Measurements from ENCODE around the gene PPP2R3B.

GRCh38 chrX:391717-392574, 5.2 kb upstream of the PPP2R3B start:
- TF ChIP-seq MYC (IDR thresholded peaks at IDR 0.05; ENCODE audit: low read depth, low read length) (no peak), POLR2A (IDR thresholded peaks at IDR 0.05; ENCODE audit: extremely low read depth, insufficient read length) (no peak)
- TF ChIP-seq, protein P1, sequence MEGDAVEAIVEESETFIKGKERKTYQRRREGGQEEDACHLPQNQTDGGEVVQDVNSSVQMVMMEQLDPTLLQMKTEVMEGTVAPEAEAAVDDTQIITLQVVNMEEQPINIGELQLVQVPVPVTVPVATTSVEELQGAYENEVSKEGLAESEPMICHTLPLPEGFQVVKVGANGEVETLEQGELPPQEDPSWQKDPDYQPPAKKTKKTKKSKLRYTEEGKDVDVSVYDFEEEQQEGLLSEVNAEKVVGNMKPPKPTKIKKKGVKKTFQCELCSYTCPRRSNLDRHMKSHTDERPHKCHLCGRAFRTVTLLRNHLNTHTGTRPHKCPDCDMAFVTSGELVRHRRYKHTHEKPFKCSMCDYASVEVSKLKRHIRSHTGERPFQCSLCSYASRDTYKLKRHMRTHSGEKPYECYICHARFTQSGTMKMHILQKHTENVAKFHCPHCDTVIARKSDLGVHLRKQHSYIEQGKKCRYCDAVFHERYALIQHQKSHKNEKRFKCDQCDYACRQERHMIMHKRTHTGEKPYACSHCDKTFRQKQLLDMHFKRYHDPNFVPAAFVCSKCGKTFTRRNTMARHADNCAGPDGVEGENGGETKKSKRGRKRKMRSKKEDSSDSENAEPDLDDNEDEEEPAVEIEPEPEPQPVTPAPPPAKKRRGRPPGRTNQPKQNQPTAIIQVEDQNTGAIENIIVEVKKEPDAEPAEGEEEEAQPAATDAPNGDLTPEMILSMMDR (IDR thresholded peaks at IDR 0.05; ENCODE audit: low read depth, low read length) = no peak
- TF ChIP-seq, protein P2, sequence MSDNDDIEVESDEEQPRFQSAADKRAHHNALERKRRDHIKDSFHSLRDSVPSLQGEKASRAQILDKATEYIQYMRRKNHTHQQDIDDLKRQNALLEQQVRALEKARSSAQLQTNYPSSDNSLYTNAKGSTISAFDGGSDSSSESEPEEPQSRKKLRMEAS (IDR thresholded peaks at IDR 0.05; ENCODE audit: low read depth, low read length) = no peak

All from NB4 (cell line).